ENCODE data around the gene DHCR7. TPM values are rescaled to one million over a fixed set of nuclear protein-coding genes. Genes with fewer than 3 reads are reported as not detected.

The DHCR7 gene
- total RNA-seq, 1 donor, result 58.3 TPM

GRCh38 chr11:71418643-71419042, 29.6 kb downstream of the DHCR7 start:
- H2AFZ ChIP-seq (ENCODE audit: low read length), result no peak overlapping the region
- H3K4me1 ChIP-seq (ENCODE audit: insufficient read depth, low read length), result no peaks in the 10 kb centered on the region
- DNase-seq (ENCODE audit: insufficient read length, low spot score, missing footprints), result peak; percentile 37
- H3K4me2 ChIP-seq (ENCODE audit: insufficient read depth, low read length), result no peak overlapping the region
- no peak overlapping the region for H3K27ac ChIP-seq (ENCODE audit: low read depth, low read length)
- TF ChIP-seq CTCF (IDR thresholded peaks at IDR 0.05; ENCODE audit: extremely low read depth, low read depth, low read length), result no peak
- H3K36me3 ChIP-seq (ENCODE audit: insufficient read depth, low read length), result no peaks in the 10 kb centered on the region
- no peaks in the 10 kb centered on the region for H4K20me1 ChIP-seq (ENCODE audit: insufficient read depth, low read length)
- no peaks in the 10 kb centered on the region for H3K9me3 ChIP-seq (ENCODE audit: low read depth, low read length)
- H3K79me2 ChIP-seq (ENCODE audit: insufficient read depth, low read length), result no peaks in the 10 kb centered on the region
- H3K27me3 ChIP-seq (ENCODE audit: insufficient read depth, low read length), result peaks cover 11% of the 10 kb centered on the region
- no peak overlapping the region for H3K4me3 ChIP-seq (ENCODE audit: insufficient read depth, low read length)

DNA sequence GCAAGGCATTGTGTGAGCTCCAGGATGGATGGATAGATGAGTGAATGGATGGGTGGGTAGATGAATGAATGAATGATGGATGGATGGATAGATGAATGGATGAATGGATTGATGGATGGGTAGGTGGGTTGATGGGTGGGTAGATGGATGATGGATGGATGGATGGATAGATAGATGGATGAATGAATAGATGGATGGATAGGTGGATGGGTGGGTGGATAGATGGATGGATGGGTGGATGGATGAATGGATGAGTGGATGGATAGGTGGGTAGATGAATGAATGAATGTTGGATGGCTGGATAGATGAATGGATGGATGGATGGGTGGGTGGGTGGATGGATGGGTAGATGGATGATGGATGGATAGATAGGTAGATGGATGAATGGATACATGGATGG, 33.5 kb downstream of the DHCR7 start:
- Histone ChIP-seq H3K9me3 (ENCODE audit: low read depth, low read length) (no peaks in the 10 kb centered on the region), H3K27ac (ENCODE audit: low read depth, low read length) (no peak overlapping the region), H3K27me3 (ENCODE audit: insufficient read depth, low read length) (peaks cover 4% of the 10 kb centered on the region), H3K4me1 (ENCODE audit: insufficient read depth, low read length) (no peaks in the 10 kb centered on the region), H3K79me2 (ENCODE audit: insufficient read depth, low read length) (no peaks in the 10 kb centered on the region), H2AFZ (ENCODE audit: low read length) (no peak overlapping the region), H3K36me3 (ENCODE audit: insufficient read depth, low read length) (no peaks in the 10 kb centered on the region), H3K4me2 (ENCODE audit: insufficient read depth, low read length) (no peak overlapping the region), H3K4me3 (ENCODE audit: insufficient read depth, low read length) (no peak overlapping the region), H4K20me1 (ENCODE audit: insufficient read depth, low read length) (no peaks in the 10 kb centered on the region)
- TF ChIP-seq CTCF (IDR thresholded peaks at IDR 0.05; ENCODE audit: extremely low read depth, low read depth, low read length), result no peak
- no peak for DNase-seq (ENCODE audit: insufficient read length, low spot score, missing footprints)

DNA sequence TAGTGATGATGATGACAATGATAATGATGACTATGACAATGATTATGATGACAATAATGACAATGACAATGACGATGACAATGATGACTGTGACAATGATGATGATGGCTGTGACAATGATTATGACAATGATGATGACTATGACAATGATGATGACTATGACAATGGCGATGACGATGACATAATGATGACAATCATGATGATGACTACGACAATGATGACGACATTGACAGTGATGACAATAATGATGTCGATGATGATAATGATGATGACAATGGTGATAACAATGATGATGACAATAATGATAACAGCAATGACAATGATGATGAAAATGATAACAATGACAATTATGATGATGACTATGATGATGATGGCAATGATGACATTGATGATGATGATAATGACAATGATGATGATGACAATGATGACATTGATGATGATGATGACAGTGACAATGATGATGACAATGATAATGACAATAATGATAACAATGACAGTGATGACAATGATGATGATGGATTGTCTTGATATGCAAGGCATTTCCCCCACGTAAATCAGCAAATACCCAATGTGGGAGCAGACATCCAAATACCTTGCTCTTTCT, 37.7 kb downstream of the DHCR7 start:
- peaks cover 8% of the 10 kb centered on the region for H3K27me3 ChIP-seq (ENCODE audit: insufficient read depth, low read length)
- no peak for TF ChIP-seq CTCF (IDR thresholded peaks at IDR 0.05; ENCODE audit: extremely low read depth, low read depth, low read length)
- H3K4me1 ChIP-seq (ENCODE audit: insufficient read depth, low read length), result no peaks in the 10 kb centered on the region
- H3K4me3 ChIP-seq (ENCODE audit: insufficient read depth, low read length), result no peak overlapping the region
- DNase-seq (ENCODE audit: insufficient read length, low spot score, missing footprints), result no peak
- H4K20me1 ChIP-seq (ENCODE audit: insufficient read depth, low read length), result no peaks in the 10 kb centered on the region
- H2AFZ ChIP-seq (ENCODE audit: low read length), result no peak overlapping the region
- H3K4me2 ChIP-seq (ENCODE audit: insufficient read depth, low read length), result no peak overlapping the region
- H3K36me3 ChIP-seq (ENCODE audit: insufficient read depth, low read length), result no peaks in the 10 kb centered on the region
- no peaks in the 10 kb centered on the region for H3K79me2 ChIP-seq (ENCODE audit: insufficient read depth, low read length)
- no peak overlapping the region for H3K27ac ChIP-seq (ENCODE audit: low read depth, low read length)
- no peaks in the 10 kb centered on the region for H3K9me3 ChIP-seq (ENCODE audit: low read depth, low read length)

DNA sequence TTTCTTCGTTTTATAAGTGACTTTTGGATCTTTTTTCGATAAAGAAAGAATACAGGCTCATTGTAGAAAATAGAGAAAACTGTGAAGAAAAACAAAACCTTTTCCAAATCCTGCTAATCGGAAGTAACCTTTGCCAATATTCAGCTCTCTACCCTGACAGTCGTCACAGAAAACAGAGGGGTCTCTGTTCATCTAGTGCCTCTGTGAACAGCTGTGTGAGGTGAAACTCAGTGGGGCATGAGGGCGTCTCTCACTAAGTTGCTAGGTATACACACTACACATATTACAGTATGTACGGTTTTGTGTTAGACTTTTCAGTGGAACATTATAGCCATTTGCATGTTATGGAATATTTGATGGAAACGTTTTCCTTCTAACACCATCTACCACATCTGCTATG, 39.4 kb downstream of the DHCR7 start:
- Histone ChIP-seq H3K79me2 (ENCODE audit: insufficient read depth, low read length) (no peaks in the 10 kb centered on the region), H3K9me3 (ENCODE audit: low read depth, low read length) (no peaks in the 10 kb centered on the region), H3K27me3 (ENCODE audit: insufficient read depth, low read length) (peaks cover 12% of the 10 kb centered on the region), H3K27ac (ENCODE audit: low read depth, low read length) (no peak overlapping the region), H3K4me3 (ENCODE audit: insufficient read depth, low read length) (no peak overlapping the region), H3K4me2 (ENCODE audit: insufficient read depth, low read length) (no peak overlapping the region), H2AFZ (ENCODE audit: low read length) (no peak overlapping the region), H4K20me1 (ENCODE audit: insufficient read depth, low read length) (no peaks in the 10 kb centered on the region), H3K36me3 (ENCODE audit: insufficient read depth, low read length) (no peaks in the 10 kb centered on the region), H3K4me1 (ENCODE audit: insufficient read depth, low read length) (no peaks in the 10 kb centered on the region)
- peak; percentile 10 for DNase-seq (ENCODE audit: insufficient read length, low spot score, missing footprints)
- TF ChIP-seq CTCF (IDR thresholded peaks at IDR 0.05; ENCODE audit: extremely low read depth, low read depth, low read length), result no peak
